HG02938 (cell line): ENCODE results near the gene DOCK9.
"Not testable (repeated sequence)": the region's sequence is repeated elsewhere in the genome, so short reads cannot be mapped to it uniquely, and the experiment has no call there.

Source experiments
- ATAC-seq: cut with Tn5 transposase; IDR thresholded peaks from one replicate; pipeline ENCODE4 v1.9.1; 2021; ENCODE audit warnings: mild to moderate bottlenecking, moderate library complexity; ENCODE audit not compliant: unreplicated experiment

Gene DOCK9

GRCh38 chr13:98780451-98780850 is 197.4 kb downstream of the DOCK9 start:
- ATAC-seq: no peak

- ATAC-seq: no peak
Measured at GRCh38 chr13:98779695-98780094, 198.2 kb downstream of the DOCK9 start.

DNA sequence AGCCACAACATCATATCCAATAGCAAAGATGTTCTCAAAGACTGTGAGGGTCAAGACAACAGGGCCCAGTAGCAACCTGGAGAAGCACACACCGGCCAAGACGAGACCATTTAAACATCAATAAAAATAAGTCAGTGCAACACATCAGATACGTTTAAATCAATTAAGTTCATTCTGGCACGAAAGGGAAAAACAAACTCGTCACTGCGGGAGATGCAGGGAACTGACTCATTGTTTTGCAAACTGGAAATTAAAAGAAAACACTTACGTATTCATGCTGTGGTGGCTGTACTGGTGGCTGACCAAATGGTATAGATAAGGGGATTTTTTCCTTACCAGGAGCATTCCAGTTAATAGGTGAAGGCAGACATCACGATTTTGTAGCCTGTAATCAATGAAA is 199.1 kb downstream of the DOCK9 start:
- ATAC-seq: no peak

- no peak for ATAC-seq
Measured at GRCh38 chr13:98776644-98777043, 201.2 kb downstream of the DOCK9 start.

DNA sequence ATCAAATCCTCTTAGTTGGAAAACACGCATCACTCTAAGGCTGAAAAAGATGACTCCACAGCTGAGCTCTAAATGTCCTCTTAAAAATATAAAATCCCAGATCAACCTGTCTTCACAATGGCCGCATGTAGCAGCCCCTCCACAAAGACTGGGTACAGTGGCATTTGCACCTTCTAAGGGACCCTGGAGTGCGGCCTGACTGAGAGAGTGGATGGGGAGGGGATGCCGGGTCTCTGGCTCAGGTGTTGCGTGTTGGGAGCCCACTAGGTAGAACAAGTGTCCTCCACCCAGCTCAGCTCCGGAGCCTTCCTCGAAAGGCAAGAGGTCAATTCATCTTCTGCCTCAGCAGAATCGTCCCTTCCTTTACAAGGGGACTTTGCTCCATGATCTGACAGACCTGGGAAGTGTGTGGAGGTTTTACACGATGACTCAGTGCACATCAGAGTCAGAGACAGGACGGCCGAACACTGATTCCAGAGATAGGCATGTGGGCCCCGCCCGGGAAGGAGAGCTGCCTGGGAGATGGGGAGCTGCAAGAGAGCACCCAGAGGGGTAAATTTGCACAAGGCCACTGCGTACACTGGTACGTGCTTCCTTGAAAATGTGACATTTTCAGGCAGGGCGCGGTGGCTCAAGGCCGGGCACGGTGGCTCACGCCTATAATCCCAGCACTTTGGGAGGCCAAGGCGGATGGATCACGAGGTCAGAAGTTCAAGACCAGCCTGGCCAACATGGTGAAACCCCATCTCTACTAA is 201.8 kb downstream of the DOCK9 start:
- ATAC-seq: no peak

DNA sequence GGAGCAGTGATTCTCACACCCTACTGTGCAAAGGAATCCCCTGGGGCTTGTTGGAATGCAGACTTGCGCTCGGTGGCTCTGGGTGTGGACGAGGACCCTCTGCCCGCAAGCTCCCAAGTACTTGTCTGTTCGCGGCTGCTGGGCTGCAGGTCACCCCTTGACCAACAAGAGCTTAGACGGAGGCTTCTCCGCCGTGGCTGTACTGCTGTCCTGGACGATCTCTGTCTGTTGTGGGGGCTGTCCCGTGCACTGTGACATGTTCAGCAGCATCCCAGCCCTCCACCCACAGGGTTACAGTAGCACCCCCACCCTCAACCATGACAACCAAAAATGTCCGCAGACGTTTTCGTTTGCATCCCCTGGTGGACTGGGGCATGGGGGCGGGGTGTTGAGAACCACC is 202.5 kb downstream of the DOCK9 start:
- no peak for ATAC-seq

DNA sequence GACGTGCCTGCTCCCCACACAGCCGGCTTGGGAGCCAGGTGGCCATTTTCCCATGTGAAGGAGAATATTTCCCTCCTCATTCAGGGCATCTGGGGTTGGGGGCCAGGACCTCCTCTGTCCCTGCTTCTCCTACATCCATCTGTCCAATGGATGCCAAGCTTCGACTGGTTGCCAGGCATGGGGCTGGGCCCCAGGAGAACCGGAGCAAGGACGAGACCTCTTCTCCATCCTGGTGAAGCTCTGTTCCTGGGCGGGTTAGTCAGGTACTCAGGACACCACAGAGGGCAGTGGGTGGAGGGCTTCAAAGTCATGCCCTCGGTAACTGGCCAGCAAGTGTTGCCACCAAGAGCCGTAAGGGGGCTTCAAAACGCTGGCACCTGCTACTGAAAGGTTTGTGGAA is 203.1 kb downstream of the DOCK9 start:
- ATAC-seq: no peak

GRCh38 chr13:98773921-98774320 is 203.9 kb downstream of the DOCK9 start:
- no peak for ATAC-seq

GRCh38 chr13:98772794-98773452 is 204.9 kb downstream of the DOCK9 start:
- no peak for ATAC-seq

GRCh38 chr13:98771838-98772611 is 205.8 kb downstream of the DOCK9 start:
- ATAC-seq: no peak

GRCh38 chr13:98769736-98770135 is 208.1 kb downstream of the DOCK9 start:
- no peak for ATAC-seq

- no peak for ATAC-seq
Measured at GRCh38 chr13:98768522-98768921, 209.3 kb downstream of the DOCK9 start.

GRCh38 chr13:98766697-98767096 is 211.2 kb downstream of the DOCK9 start:
- no peak for ATAC-seq

GRCh38 chr13:98765996-98766519 is 211.8 kb downstream of the DOCK9 start:
- ATAC-seq: no peak

DNA sequence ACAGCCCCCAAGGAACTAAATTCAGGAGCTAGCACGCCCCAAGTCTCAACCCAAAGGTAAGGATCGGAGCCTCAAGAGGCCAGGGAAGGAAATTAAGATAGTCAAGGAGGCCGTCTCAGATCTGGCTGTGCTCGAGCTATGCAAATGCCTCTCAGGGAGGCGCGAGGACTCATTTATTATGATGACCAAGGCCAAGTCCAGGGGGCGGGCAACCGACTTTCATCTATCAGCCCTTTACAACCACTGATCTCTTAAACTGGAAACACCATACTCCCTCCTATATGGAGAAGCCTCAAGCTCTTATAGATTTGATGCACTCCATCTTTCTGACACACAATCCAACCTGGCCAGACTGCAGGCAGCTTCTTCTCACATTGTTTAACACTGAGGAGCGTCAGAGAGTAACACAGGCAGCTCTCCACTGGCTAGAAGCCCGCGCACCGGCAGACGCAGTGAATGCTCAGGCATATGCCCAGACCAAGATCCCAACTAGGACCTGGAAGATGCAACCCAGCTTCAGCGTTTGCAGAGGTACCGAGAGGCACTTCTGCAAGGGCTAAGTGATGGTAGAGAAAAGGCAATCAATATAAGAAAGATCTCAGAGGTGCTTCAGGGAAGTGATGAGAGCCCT is 215.8 kb downstream of the DOCK9 start:
- no peak for ATAC-seq

DNA sequence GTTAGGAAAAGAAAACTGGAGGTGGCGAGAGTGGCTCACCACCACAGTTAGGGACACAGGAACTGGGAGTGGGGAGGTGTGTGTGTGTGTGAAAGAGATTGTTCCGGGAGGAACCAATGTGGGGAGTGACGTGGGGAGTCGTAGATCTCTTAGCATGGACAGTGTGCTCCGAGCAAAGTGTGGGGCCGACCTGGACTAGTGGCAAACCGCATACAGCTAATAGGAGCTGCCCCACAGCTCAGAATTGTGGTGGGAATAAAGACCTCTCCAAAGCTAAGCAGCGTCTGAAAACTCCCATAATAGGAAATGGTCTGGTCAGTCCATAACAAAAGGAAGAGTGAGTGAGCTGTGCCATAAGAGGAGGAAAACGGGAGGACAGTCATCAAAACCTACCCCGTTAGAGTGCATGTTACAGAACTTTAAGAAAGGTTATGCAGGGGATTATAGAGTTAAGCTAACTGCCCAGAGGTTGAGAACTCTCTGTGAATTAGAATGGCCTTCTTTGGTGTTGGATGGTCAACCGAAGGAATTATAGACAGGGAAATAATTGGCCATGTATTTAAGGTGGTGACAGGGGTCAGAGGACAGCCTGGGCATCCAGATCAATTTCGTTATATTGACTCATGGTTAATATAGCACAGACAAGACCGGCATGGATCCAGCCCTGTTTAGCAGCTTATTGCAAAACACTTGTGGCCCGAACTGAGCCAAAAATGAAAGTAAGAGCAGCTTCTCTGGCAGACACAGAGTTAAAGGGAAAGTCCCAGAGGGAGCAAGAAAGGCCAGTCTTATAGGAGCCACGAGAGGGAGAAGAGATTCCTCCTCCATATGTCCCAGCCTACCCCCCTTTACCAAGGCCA is 216.5 kb downstream of the DOCK9 start:
- ATAC-seq: peak; percentile 62

DNA sequence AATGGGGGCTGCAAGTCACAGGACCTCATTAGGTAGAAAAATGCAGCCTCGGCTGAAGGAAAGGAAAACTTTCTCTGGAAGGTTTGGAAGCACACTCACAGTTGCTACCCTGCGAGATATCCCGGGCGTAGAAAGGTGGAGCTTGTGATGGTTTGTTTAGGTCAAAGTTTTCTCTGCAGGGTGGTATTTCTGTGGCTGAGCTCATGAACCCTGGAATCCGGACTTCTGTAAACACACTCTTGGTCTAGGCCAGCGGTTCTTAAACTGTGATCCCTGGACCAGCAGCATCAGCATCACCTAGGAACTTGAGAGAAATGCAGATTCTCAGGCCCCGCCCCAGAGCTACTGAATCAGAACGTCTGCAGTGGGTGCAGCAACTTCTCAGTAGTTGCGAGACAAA is 222.1 kb downstream of the DOCK9 start:
- no peak for ATAC-seq

- ATAC-seq: no peak
Measured at GRCh38 chr13:98755116-98755515, 222.7 kb downstream of the DOCK9 start.

- not testable (repeated sequence) for ATAC-seq
Measured at GRCh38 chr13:98754468-98754867, 223.4 kb downstream of the DOCK9 start.
